Measurements from ENCODE around the gene ZNF595.

Gene ZNF595

GRCh38 chr4:99863-100262 is 46.7 kb downstream of the ZNF595 start:
- H3K27me3 ChIP-seq = no peaks in the 10 kb centered on the region
- H3K4me1 ChIP-seq = no peaks in the 10 kb centered on the region
- no peak overlapping the region for H3K4me3 ChIP-seq (ENCODE audit: low read depth, low read length)
- H3K36me3 ChIP-seq = no peaks in the 10 kb centered on the region
- no peak for TF ChIP-seq CTCF (IDR thresholded peaks at IDR 0.05; ENCODE audit: low read depth, low read length)
- no peaks in the 10 kb centered on the region; the same call in 1 of the 2 replicates for H3K9me3 ChIP-seq
- DNase-seq = no peak

GRCh38 chr4:107083-107443 is 53.9 kb downstream of the ZNF595 start:
- peaks cover 5% of the 10 kb centered on the region; the same call in 1 of the 2 replicates for H3K9me3 ChIP-seq

GRCh38 chr4:107444-108429 is 54.6 kb downstream of the ZNF595 start:
- H3K36me3 ChIP-seq = no peaks in the 10 kb centered on the region
- TF ChIP-seq CTCF (IDR thresholded peaks at IDR 0.05; ENCODE audit: low read depth, low read length) = no peak
- no peaks in the 10 kb centered on the region; the same call in 1 of the 2 replicates for H3K27me3 ChIP-seq
- H3K4me1 ChIP-seq = no peaks in the 10 kb centered on the region
- no peak overlapping the region for H3K4me3 ChIP-seq (ENCODE audit: low read depth, low read length)
- H3K9me3 ChIP-seq = peaks cover 5% of the 10 kb centered on the region; the same call in 1 of the 2 replicates
- DNase-seq = no peak

More at GRCh38 chr4:107083-107443, 53.9 kb downstream of the ZNF595 start:
- no peak overlapping the region for H3K4me3 ChIP-seq (ENCODE audit: low read depth, low read length)
- no peak for DNase-seq
- H3K27me3 ChIP-seq = no peaks in the 10 kb centered on the region; the same call in 1 of the 2 replicates
- H3K36me3 ChIP-seq = no peaks in the 10 kb centered on the region
- H3K4me1 ChIP-seq = no peaks in the 10 kb centered on the region
- no peak for TF ChIP-seq CTCF (IDR thresholded peaks at IDR 0.05; ENCODE audit: low read depth, low read length)

- no peaks in the 10 kb centered on the region for H3K4me1 ChIP-seq
- no peaks in the 10 kb centered on the region; the same call in 1 of the 2 replicates for H3K27me3 ChIP-seq
- H3K36me3 ChIP-seq = no peaks in the 10 kb centered on the region
- TF ChIP-seq CTCF (IDR thresholded peaks at IDR 0.05; ENCODE audit: low read depth, low read length) = no peak
- no peak overlapping the region for H3K4me3 ChIP-seq (ENCODE audit: low read depth, low read length)
- no peak for DNase-seq
- H3K9me3 ChIP-seq = peaks cover 2% of the 10 kb centered on the region; the same call in 1 of the 2 replicates
Observed at GRCh38 chr4:112771-113170, 59.6 kb downstream of the ZNF595 start.

GRCh38 chr4:113732-114131 is 60.6 kb downstream of the ZNF595 start:
- H3K4me1 ChIP-seq = no peaks in the 10 kb centered on the region
- H3K36me3 ChIP-seq = no peaks in the 10 kb centered on the region
- no peak for TF ChIP-seq CTCF (IDR thresholded peaks at IDR 0.05; ENCODE audit: low read depth, low read length)
- H3K4me3 ChIP-seq (ENCODE audit: low read depth, low read length) = no peak overlapping the region
- no peak for DNase-seq
- H3K27me3 ChIP-seq = no peaks in the 10 kb centered on the region; the same call in 1 of the 2 replicates
- no peaks in the 10 kb centered on the region; the same call in 1 of the 2 replicates for H3K9me3 ChIP-seq

- H3K4me3 ChIP-seq (ENCODE audit: low read depth, low read length) = no peak overlapping the region
- DNase-seq = no peak
Observed at GRCh38 chr4:114149-114548, 61.0 kb downstream of the ZNF595 start.

More at GRCh38 chr4:114149-114548, 61.0 kb downstream of the ZNF595 start:
- no peak for TF ChIP-seq CTCF (IDR thresholded peaks at IDR 0.05; ENCODE audit: low read depth, low read length)
- Histone ChIP-seq H3K9me3 (no peaks in the 10 kb centered on the region; the same call in 1 of the 2 replicates), H3K36me3 (no peaks in the 10 kb centered on the region), H3K27me3 (no peaks in the 10 kb centered on the region; the same call in 1 of the 2 replicates), H3K4me1 (no peaks in the 10 kb centered on the region)
